Keratinocyte (primary cell): ENCODE results near the gene EPHB1. TPM values are rescaled to one million over a fixed set of nuclear protein-coding genes. Genes with fewer than 3 reads are reported as not detected.

ENCODE experiments used
- DNase-seq: peaks from one replicate; pipeline ENCODE4 v3.0.0-alpha.2; 2011; ENCODE audit warnings: low read depth, missing footprints, low spot score
- FAIRE-seq: peaks from 2 replicates; lab custom pipeline; 2011; peaks lifted over from hg19 to GRCh38; lab: Jason Lieb, UNC
- H2AFZ ChIP-seq: 2 replicates; pipeline ENCODE4 v1.6.0; 2012; ENCODE audit warnings: low read length, control low read depth, inconsistent platforms; ENCODE audit not compliant: control insufficient read depth
- H3K27ac ChIP-seq: 2 replicates; pipeline ENCODE4 v1.5.1; 2011; ENCODE audit warnings: low read length; ENCODE audit not compliant: control insufficient read depth, insufficient read depth
- H3K27me3 ChIP-seq: 3 replicates; pipeline ENCODE4 v1.6.0; 2011; ENCODE audit warnings: low read length; ENCODE audit not compliant: control insufficient read depth, insufficient read depth; ENCODE audit errors: extremely low read depth
- H3K36me3 ChIP-seq, 2 experiments: 2 replicates in 1 of 2; 3 replicates in 1 of 2; pipeline ENCODE4 v1.5.1; 2011; ENCODE audit warnings: low read length in 2 of 2, mild to moderate bottlenecking in 1 of 2; ENCODE audit not compliant: control insufficient read depth in 2 of 2, insufficient read depth in 2 of 2; ENCODE audit errors: extremely low read depth in 1 of 2
- H3K4me1 ChIP-seq: 3 replicates; pipeline ENCODE4 v1.5.1; 2011; ENCODE audit warnings: low read length; ENCODE audit not compliant: control insufficient read depth, insufficient read depth; ENCODE audit errors: extremely low read depth
- H3K4me2 ChIP-seq: 3 replicates; pipeline ENCODE4 v1.6.0; 2011; ENCODE audit warnings: low read depth, low read length; ENCODE audit not compliant: control insufficient read depth, insufficient read depth; ENCODE audit errors: extremely low read depth
- H3K4me3 ChIP-seq, 3 experiments: fragments of 200-600 bp in 1 of 3; sonication (generic) in 1 of 3; 2 replicates in 2 of 3; 3 replicates in 1 of 3; pipeline ENCODE4 v1.5.1; 2011 to 2016; ENCODE audit warnings: low read length in 3 of 3, mild to moderate bottlenecking in 3 of 3, control low read depth in 2 of 3, inconsistent platforms in 1 of 3, low read depth in 1 of 3, mixed read lengths in 1 of 3, mixed run types in 1 of 3, moderate library complexity in 1 of 3; ENCODE audit not compliant: control insufficient read depth in 2 of 3, insufficient read depth in 2 of 3; ENCODE audit errors: extremely low read depth in 1 of 3
- H3K79me2 ChIP-seq: 2 replicates; pipeline ENCODE4 v1.6.0; 2012; ENCODE audit warnings: low read length; ENCODE audit not compliant: control insufficient read depth, insufficient read depth
- H3K9ac ChIP-seq: 3 replicates; pipeline ENCODE4 v1.6.0; 2011; ENCODE audit warnings: low read length; ENCODE audit not compliant: control insufficient read depth, insufficient read depth; ENCODE audit errors: extremely low read depth
- H3K9me1 ChIP-seq: 3 replicates; pipeline ENCODE4 v1.6.0; 2011; ENCODE audit warnings: low read length; ENCODE audit not compliant: control insufficient read depth, insufficient read depth; ENCODE audit errors: extremely low read depth
- H3K9me3 ChIP-seq: 2 replicates; pipeline ENCODE4 v1.5.1; 2012; ENCODE audit warnings: low read depth, low read length; ENCODE audit not compliant: control insufficient read depth
- H4K20me1 ChIP-seq: 3 replicates; pipeline ENCODE4 v1.6.0; 2011; ENCODE audit warnings: low read length; ENCODE audit not compliant: control insufficient read depth, insufficient read depth; ENCODE audit errors: extremely low read depth
- EZH2 ChIP-seq: IDR thresholded peaks from one replicate; pipeline ENCODE4 v1.6.1; 2012; ENCODE audit warnings: inconsistent platforms, mild to moderate bottlenecking, low read length, moderate library complexity
- dilution Hi-C: fragments of 300-500 bp; cut with MboI; formaldehyde crosslinking; loops from one replicate; pipeline ENCODE4 v1.7.0; 2020; ENCODE audit warnings: low sequenced_read_pairs; ENCODE audit not compliant: extremely low pct_ligation_motif_present
- polyA plus RNA-seq, 5 experiments: library from polyadenylated mRNA; depleted of rRNA in 3 of 5; stranded (reverse) in 3 of 5; stranded (forward) in 1 of 5; unstranded in 1 of 5; fragments of >200 nt; gene quantifications; 1 replicate in 1 of 5; 2 replicates in 3 of 5; 3 replicates in 1 of 5; pipeline versions ENCODE4 v1.2.1 to v1.2.3, GENCODE V29; 2011 to 2012; ENCODE audit warnings: missing spikeins in 2 of 5, low read depth in 1 of 5, low replicate concordance in 1 of 5
- TF ChIP-seq, protein P1 (sequence below), 3 experiments: IDR thresholded peaks in 1 of 3; conservative IDR thresholded peaks in 1 of 3; optimal IDR thresholded peaks in 1 of 3; 2 replicates in 2 of 3; 3 replicates in 1 of 3; pipeline versions ENCODE3 to v1.5.1; 2011; ENCODE audit warnings: low read length in 3 of 3, mild to moderate bottlenecking in 3 of 3, moderate library complexity in 2 of 3, control low read depth in 1 of 3, inconsistent platforms in 1 of 3; ENCODE audit not compliant: insufficient read depth in 2 of 3; ENCODE audit errors: extremely low read depth in 1 of 3

The EPHB1 gene
- polyA plus RNA-seq, 1 donor (not counting 4 experiments of a cell fraction or from before 2014, with no cell fraction given), result 0.01 TPM

- FAIRE-seq, result no peak
Measured at GRCh38 chr3:135154186-135154585, 359.1 kb downstream of the EPHB1 start.

DNA sequence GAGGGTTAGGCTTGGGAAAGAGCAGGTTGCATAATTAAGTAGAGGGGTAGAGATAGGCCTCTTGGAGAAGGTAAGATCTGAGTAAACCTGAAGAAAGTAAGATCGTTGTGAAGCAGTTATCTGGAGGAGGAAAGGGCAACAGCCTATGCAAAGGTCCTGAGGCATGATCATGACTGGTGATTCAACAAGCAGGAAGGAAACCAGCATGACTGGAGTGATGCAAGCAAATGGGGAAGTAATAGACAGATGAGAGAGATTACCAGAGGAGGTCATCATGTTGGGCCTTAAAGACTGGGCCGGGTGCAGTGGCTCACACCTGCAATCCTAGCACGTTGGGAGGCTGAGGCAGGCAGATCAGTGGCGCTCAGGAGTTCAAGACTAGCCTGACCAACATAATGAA is 360.2 kb downstream of the EPHB1 start:
- Histone ChIP-seq H3K9me3 (no peaks in the 10 kb centered on the region), H3K79me2 (no peaks in the 10 kb centered on the region), H3K4me2 (no peak overlapping the region), H2AFZ (no peak overlapping the region), H3K9me1 (no peaks in the 10 kb centered on the region), H4K20me1 (no peaks in the 10 kb centered on the region), H3K27ac (no peak overlapping the region), H3K4me3 (no peak overlapping the region), H3K9ac (no peak overlapping the region), H3K27me3 (no peaks in the 10 kb centered on the region), H3K36me3 (no peaks in the 10 kb centered on the region), H3K4me1 (no peaks in the 10 kb centered on the region)
- FAIRE-seq, result no peak
- dilution Hi-C loops, result no loop called here
- no peak for TF ChIP-seq EZH2
- TF ChIP-seq, protein P1, sequence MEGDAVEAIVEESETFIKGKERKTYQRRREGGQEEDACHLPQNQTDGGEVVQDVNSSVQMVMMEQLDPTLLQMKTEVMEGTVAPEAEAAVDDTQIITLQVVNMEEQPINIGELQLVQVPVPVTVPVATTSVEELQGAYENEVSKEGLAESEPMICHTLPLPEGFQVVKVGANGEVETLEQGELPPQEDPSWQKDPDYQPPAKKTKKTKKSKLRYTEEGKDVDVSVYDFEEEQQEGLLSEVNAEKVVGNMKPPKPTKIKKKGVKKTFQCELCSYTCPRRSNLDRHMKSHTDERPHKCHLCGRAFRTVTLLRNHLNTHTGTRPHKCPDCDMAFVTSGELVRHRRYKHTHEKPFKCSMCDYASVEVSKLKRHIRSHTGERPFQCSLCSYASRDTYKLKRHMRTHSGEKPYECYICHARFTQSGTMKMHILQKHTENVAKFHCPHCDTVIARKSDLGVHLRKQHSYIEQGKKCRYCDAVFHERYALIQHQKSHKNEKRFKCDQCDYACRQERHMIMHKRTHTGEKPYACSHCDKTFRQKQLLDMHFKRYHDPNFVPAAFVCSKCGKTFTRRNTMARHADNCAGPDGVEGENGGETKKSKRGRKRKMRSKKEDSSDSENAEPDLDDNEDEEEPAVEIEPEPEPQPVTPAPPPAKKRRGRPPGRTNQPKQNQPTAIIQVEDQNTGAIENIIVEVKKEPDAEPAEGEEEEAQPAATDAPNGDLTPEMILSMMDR (optimal IDR thresholded peaks at IDR 0.05 in 1 of 3, IDR thresholded peaks at IDR 0.05 in 1 of 3, conservative IDR thresholded peaks at IDR 0.05 in 1 of 3; ENCODE audit: extremely low read depth in 1 of 3, insufficient read depth in 2 of 3, low read length in 3 of 3), result no peak
- DNase-seq, result no peak

More at GRCh38 chr3:135154186-135154585, 359.1 kb downstream of the EPHB1 start:
- Histone ChIP-seq H3K4me1 (no peaks in the 10 kb centered on the region), H3K4me2 (no peak overlapping the region), H3K4me3 (no peak overlapping the region), H3K79me2 (no peaks in the 10 kb centered on the region), H3K27me3 (no peaks in the 10 kb centered on the region), H3K9ac (no peak overlapping the region), H3K9me1 (no peaks in the 10 kb centered on the region), H4K20me1 (no peaks in the 10 kb centered on the region), H3K36me3 (no peaks in the 10 kb centered on the region), H2AFZ (no peak overlapping the region), H3K9me3 (no peaks in the 10 kb centered on the region), H3K27ac (no peak overlapping the region)
- TF ChIP-seq EZH2, result no peak
- TF ChIP-seq, protein P1 (optimal IDR thresholded peaks at IDR 0.05 in 1 of 3, IDR thresholded peaks at IDR 0.05 in 1 of 3, conservative IDR thresholded peaks at IDR 0.05 in 1 of 3; ENCODE audit: extremely low read depth in 1 of 3, insufficient read depth in 2 of 3, low read length in 3 of 3), result no peak
- DNase-seq, result no peak
- dilution Hi-C loops, result no loop called here
